Measurements from ENCODE around the gene HIVEP3.
A peak's percentile ranks its signal among the peaks of the same experiment; 100 is the strongest.

The HIVEP3 gene

DNA sequence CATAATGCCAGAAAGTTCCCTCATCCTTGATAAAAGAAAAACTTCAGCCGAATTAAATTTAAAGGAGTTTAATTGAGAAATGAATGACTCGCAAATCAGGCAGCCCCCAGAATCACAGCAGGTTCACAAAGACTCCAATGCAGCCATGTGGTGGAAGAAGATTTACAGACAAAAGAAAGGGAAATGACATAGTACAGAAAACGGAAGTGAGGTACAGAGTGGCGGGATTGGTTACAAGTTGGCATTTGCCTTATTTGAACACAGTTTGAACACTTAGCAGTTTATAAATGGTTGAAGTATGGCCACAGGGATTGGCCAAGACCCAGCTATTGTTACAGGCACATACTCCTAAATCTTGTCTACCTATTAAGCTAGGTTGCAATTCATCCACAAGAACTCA is 46.6 kb downstream of the HIVEP3 start:
- no peak for DNase-seq (ENCODE audit: low spot score)

DNA sequence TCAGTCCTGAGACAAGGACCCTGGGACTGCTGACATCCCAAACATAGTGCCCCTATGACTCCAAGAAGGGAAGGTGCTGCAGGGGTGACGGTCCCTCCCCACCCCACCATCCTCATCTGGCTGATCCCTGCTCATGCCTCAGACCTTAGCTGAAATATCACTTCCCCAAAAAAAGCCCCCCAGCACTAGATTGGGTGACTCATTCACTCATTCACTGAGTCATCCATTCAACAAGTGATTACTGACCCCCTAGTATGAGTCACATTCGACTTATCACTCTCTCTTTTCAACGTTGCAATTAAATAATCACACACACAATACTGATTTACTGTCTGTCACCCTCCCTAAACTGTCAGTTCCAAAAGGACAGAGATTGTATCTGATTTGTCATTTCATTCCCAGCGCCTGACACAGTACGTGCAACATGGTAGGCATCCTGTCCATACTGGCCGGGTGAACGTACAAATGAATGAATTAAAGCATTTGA is 48.6 kb downstream of the HIVEP3 start:
- peak; percentile 47 for DNase-seq (ENCODE audit: low spot score)

DNA sequence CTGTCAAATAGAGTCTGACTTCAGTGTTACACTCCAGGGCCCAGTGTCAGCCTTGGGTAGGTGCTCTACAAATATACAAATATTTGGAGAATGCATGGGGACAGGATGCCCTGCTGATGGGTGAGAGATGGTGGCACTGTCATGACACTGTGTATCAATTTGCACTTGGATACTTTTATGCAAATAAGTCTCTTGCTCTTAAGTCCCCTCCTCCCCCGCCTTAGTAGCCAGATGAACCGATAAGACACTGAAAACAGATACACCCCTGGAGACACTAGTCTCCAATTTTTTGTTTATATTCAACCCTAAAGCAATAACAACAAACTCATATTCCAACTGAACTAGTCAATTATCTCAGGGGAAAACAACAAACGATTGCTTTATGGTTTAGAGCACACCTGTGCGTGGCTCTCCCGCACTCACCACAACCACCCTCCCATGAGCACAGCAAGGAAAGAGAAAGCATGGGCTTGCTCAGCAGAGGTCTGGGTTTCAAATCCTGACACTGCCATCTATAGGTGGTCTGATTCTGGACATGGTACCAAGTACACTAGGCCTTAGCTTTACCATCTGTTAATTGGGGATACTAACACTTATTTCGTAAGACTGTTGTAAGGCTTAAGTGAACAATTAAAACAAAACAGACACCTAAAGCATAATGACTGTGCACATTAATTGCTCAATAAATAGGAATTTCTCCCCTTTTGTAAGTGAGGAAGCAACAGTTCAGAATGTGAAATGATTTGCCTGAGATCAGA is 50.3 kb downstream of the HIVEP3 start:
- DNase-seq (ENCODE audit: low spot score): peak; percentile 60

DNA sequence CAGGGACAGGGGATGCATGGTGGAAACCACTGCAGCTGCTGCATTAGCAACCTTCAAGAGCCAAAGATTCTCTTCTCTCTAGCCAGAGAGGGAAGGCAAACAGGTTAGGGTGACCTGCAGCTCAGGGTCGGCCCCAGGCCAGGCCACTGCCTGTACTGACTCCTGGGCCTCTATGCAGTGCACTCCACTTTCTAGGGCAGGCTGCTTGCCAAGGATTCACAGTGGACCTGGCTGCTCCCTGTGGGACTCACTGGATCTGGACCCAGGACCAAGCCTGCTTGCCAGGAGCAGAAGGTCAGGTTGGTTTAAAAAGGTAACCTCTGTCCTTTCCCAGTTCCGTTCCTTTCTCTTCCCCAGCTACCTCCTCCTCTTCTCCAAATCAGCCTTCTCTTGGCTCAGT is 52.4 kb downstream of the HIVEP3 start:
- no peak for DNase-seq (ENCODE audit: low spot score)

DNA sequence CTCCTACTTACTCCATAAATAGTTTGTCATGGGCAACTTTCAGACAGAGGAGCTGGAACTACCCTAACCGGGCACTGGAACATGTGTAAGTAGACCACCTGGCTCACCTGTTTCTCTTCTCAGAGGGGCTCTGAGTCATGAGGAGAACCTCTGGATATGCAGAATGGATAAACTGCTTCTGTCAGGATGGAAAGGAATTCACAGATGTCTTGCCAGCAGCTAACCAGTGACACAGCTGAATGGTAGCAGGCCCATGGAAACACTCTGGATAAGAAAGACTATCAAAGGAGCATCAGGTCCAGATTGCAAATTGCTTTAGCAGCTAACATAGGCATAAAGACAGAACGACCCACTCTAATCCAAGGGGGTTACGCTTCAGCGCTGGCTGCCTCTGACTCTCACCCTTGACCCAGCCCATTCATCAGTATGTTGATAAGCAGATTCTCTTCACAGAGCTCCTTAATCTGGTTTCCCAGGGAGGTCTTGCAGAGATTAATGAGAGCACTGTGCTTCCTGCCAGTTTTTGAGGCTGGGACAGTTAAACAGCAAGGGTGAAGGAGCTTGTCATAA is 54.2 kb downstream of the HIVEP3 start:
- no peak for DNase-seq (ENCODE audit: low spot score)

DNA sequence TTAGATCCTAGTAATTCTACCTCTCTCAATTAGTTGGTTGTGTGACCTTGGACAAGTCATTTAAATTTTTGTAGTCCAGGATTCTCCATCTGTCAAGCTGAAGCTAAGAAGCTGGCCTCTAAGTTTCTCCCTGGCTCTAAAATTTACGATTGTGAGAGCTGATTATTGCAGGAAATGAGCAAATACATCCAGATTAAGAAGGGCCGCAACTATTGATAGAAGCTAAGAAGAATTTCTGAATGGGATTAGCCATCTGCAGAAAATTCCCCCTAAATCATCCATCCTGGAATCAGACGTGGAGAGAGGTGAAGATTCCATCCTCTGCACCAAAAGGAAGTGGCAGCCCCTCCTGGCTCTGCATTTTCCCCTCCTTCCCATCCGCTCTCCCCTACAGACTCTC is 55.0 kb downstream of the HIVEP3 start:
- DNase-seq (ENCODE audit: low spot score): no peak

DNA sequence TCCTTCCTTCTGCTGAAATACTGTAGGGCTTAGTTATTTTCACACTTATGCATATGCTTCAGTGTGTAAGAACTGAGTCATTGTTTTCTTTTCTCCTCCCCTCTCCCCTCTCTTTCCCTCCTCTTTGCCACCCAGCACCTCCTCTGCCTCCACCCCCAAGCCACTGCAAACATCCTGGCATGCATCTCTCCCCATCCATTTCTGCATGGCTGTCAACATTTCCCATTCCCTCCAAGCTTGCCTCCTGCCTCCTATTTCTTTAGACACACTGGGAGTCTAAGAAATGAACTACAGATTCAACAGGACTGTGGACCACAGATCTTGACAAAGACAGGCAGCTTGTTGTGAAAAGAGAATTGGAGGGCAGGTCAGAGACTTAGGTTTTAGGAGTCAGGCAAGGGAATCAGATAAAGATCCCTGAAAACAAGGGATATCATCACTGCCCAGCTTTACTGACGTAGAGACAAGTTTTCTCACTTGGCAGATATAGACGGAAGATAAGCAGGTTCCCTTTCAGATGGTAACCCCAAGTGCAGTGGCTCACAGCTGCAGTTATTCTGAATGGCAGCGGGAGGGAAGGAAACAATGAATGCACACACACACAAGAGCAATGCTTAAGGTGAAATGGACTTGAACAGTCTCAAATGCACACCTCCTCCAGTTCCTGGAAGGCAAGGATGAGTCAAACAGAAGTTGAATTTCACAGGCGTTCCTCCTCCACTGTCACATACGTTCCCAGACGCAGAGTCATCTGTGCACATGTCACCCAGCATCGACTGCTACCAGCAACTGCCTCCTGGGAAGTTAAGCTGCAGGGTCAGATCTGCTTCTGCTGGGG is 56.1 kb downstream of the HIVEP3 start:
- DNase-seq (ENCODE audit: low spot score): peak; percentile 85

DNA sequence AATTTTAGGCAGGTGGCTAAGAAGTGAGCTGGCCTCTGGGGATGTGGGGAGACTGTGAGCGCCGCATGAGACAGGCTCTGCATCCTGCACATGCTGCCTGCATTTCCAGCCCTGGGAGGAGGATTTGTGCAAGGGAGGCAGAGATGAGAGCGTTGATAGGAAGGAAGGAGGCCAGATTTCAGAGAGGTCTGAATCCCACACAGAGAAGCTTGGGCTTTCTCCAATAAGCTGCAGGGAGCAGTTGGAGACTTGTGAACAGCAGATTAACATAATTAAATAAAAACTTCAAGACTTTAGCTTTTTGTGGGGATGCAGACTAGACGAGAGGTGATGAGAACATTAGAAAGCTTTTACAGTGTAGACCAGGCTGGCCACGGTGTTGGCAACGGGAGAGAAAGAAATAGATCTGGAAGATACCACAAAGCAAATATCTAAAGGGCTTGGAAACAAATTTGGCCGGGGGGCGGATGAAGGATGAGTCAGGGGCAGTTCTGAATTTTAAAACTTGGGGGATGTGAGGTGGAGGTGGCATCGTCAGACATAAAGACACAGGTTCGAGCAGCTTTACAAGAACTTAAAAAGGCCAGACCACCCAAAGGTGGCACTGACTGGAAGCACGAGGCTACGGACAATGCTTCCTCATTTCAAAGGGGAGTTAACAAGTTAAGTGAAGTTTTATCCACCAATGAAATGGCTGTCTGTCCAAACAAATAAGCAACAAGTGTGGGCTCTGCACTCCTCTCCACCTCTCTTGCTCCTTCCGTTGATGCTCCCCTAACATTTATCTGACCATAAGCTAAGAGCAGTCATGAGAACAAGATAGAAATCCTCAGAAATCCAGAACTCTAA is 57.0 kb downstream of the HIVEP3 start:
- no peak for DNase-seq (ENCODE audit: low spot score)

DNA sequence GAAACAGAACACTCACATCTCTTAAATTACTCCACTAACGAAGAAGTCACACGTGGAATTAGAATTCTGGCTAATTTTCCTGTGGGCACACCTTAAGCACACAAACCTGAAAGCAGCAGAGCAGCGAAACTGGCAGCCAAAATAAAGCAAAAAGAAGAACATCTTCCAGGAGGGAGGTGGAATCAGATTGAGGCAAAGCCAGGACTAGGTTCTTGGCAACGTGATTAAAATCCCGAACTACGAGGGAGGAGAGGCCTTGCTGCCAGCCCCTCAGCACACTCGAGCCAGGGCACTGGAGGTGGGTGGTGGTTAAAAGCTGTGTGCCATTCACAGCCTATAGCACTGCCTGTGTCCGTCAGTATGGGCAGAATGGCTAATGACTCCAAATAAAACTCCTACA is 58.0 kb downstream of the HIVEP3 start:
- DNase-seq (ENCODE audit: low spot score): no peak

DNA sequence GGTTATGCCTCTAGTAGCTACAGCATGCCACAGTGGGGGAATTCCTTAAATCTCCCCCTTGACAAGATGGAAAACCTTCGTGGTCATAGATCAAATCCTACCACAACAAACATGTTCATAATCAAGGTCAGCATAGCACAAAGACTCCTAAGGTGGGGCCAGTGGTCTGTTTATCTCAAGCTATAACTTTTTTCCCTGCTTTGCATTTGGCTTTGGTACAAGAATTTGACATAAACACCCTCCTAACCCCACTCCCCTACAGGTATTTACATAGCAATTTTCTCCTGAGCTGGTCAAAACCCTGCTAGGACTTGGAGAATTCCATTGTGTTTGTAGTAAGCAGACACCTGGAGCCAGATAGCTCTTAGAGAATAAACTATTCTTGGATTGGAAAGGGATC is 58.5 kb downstream of the HIVEP3 start:
- no peak for DNase-seq (ENCODE audit: low spot score)

DNA sequence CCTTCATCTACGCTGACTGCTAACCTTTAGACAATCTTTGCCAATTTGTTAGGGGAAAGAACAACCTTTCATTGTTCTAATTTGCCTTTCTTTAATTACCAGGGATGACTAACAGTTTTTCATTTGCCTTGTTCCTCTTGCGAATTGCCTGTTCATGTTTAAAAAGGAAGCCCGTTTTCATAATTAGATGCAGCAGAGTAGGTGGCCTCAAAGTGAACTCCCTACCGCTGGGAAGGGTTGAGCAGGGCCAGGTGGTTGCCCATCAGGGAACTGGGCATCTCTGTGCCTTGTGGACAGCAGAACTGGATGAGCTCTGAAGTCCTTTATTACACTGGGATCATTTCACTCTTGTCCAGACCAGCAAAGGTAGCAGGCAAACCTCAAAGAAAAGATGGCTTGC is 59.0 kb downstream of the HIVEP3 start:
- DNase-seq (ENCODE audit: low spot score): no peak

DNA sequence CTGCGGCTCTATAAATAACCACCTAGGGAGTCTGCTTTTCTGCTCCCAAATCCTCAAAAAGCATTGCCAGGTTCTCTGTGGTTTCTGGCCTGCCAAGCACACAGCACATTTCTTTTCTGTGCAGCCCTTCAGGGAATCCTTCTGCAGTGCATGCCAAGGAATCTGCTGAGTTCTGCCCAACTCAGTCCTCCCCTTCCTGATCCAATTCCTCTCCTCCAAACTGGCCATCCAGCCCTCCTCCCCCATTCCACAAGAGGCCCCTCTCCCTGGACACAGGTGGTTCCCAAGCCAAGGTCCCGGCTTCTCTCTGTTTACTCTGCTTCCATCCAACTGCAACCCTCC is 61.8 kb downstream of the HIVEP3 start:
- DNase-seq (ENCODE audit: low spot score): no peak

DNA sequence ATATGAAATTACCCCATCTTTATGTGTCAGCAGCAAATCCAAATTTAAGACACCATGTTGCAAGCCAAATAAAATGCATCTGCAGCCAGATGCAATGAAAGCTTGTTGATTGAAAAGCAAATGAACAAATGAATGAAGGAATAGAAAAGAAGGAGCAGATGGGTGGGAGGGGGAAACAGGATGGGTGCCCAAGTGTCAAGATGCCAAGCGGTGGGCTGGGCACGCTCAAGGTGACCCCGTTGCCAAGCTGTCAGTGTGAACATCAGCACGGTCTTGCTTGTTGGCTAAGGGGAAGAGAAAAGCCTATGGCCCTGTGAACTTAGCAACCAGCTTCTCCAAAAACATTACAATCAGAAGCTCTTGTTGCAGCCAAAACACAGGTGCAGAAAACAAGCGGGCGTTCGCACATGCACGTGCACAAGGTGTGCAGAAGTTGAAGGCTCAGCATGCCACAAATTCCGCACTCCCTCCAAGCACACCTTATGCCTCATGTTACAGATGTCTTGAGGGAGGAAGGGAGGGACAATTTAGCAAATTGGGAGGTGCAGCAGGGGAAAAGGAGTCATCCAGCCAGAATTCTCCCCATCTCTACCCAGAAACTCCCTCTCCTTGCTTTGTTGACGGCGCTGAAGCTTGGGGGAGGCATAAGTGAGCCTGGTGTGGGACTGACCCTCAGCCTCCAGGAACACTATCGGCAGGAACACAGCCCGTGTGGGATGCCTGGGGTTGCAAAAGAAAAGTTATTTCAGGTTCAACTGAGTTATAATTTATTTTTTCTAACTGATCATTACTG is 62.4 kb downstream of the HIVEP3 start:
- no peak for DNase-seq (ENCODE audit: low spot score)

DNA sequence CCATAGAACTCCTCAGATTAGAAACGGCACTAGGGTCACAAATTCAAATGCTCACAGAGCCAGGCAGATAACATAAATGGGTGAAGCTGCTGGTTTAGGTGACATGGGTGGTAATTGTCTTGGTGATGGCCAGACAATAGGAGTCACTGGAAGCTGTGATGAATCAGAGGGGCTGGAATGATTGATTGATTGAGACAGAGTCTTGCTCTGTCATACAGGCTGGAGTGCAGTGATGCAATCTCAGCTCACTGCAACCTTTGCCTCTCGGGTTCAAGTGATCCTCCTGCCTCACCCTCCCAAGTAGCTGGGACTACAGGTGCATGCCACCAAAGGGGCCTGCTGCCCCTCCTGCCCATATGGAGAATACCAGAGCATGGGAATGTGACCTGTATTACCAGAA is 63.0 kb downstream of the HIVEP3 start:
- DNase-seq (ENCODE audit: low spot score): no peak

DNA sequence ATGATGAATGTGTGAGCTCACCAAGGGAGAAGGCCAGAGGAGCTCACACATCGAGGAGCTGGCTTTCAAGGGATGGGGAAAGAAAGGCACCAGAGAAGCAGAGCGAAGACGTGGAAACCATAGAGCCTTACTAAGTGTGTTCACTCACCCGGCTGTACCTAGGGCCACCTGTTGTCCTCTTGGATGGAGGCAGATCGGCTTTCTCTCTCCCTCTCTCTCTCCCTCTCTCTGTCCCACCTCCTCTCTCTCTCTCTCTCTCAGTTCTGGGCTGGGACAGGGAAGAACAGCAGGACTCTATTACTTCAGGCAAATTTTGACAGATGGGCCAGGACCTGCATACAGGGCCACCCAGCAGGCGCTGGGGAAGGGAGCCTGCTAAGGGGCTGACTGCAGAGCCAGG is 64.8 kb downstream of the HIVEP3 start:
- no peak for DNase-seq (ENCODE audit: low spot score)

DNA sequence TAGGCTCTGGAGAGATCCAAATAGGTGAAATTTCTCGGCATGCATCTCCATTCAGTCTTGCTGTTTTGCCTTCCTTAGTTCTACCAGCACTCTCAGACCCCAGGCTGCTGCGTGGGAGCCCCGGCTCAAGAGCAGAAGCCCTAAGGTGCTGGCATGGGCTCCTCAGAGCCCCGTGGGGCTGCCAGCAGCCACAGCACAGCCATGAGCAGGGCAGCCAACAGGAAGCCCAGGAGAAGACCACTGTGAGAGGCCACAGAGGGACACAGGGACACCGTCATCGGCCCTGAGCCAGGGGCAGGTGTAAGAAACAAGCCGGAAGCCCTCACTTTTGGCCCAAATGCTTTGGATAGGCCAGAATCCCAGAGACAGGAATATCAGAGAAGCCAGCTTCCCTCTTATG is 66.6 kb downstream of the HIVEP3 start:
- no peak for DNase-seq (ENCODE audit: low spot score)

DNA sequence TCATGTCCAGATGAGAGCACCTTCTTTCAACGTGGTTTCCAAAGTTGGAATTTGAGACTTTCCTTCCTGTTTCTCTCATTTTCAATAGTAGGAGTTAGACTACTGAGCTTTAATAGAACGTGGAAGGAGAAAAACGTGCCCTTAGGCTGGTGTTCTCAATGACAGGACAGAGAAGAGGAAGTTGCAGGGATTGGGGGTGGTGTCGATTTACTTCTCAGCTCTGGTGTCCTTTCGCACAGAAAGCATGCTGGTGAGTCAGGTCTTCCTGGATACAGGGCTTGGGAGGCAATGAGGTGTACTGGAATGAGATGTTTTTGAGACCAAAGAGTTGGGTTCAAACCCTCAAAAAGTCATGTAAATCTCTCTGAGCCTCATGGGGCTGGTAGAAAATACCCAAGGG is 67.1 kb downstream of the HIVEP3 start:
- DNase-seq (ENCODE audit: low spot score): no peak

DNA sequence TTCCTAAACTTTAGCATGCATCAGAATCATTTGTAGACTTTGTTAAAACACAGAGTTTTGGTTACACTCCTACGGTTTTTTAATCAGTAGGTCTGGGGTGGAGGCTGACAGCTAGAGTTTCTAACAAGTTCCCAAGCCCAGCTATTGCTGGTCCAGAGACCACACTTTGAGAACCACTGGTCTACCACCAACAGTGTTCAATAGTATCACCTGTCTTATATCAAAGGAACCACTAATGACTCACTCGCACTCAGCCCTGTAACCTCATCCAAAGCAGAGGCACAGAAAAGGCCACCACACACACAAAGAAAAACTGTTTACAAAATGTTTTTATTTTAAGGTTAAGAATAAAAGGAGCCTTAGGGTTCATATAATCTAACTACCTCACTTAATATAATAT is 68.7 kb downstream of the HIVEP3 start:
- peak; percentile 12 for DNase-seq (ENCODE audit: low spot score)

DNA sequence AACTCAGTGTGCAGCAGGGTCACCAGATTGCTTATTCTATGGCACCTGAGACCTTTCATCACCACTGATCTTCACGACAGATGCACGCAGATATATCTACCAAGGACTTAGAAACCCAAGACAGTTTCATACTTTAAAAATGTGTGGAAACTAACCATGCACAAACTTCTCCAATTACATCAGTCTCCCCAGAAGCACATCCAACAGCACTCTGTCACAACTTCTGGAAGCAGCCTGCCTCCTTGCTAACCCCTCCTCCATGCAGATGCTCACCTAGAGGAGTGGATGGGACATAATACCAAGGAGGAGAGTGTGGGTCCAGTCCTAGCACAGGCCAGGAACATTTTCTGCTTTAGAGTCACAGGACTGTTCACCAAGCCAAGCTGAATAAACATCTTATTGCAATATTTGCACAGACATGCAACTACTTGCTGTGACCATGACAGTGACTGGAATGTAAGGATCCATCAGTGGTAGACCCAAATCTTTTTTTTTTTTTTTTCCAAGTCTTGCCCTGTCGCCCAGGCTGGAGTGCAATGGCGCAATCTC is 69.4 kb downstream of the HIVEP3 start:
- DNase-seq (ENCODE audit: low spot score): no peak

DNA sequence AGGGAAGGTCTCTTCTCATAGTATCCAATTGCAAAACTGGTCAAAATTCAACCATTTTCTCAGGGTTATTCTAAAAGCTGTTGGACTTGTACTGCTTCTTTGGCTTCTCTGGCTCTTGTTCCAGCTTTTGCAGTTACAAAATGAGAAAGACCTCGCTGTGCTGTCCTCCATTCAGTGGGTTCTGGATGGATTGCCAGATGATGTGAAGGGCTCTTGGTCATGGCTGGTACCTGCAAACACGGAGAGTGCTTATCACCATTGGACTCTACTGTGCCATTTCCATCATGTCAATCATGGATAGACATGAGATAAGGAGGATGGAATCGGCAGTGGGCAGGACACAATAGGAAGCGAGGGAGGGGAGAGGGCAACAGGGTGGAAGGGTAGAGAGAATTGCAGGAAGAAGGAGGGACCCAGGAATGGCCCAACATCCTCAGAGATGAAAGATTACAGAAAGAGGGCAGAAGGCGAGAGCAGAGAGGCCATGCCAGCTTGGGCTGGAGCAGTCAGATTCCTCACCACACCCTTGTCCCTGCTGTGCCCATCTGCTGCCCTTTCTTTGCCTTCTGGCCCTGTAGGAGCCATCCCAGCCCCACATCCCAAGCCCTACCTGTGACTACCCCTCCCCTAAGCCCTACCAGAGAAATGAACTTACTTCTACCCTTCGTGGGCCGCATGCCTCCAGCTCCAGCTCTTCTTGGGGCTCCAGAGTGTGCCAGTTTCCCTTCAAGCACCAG is 70.3 kb downstream of the HIVEP3 start:
- no peak for DNase-seq (ENCODE audit: low spot score)

Data from activated CD4-positive, alpha-beta T cell treated with anti-CD3 and anti-CD28 coated beads, Interleukin-2, Interleukin-4, amounts not matched to agents 100 ng/mL and 50 ng/mL, durations not matched to agents 16 hours and 8 hours (primary cell).